Measurements from ENCODE around the gene NAV2.

- TF ChIP-seq EGR1 (IDR thresholded peaks at IDR 0.05; ENCODE audit: low read depth): no peak
- no peak for TF ChIP-seq CTCF (IDR thresholded peaks at IDR 0.05 in 2 of 3, conservative IDR thresholded peaks at IDR 0.05 in 1 of 3; ENCODE audit: borderline replicate concordance in 1 of 3, insufficient read depth in 1 of 3, low read depth in 2 of 3, low read length in 2 of 3)
- no peak for TF ChIP-seq REST (IDR thresholded peaks at IDR 0.05; ENCODE audit: low read depth)
- TF ChIP-seq CEBPB (IDR thresholded peaks at IDR 0.05; ENCODE audit: low read depth): no peak
- TF ChIP-seq EZH2 (IDR thresholded peaks at IDR 0.05): no peak
- TF ChIP-seq POLR2AphosphoS5 (IDR thresholded peaks at IDR 0.05; ENCODE audit: low read depth, low read length): no peak
- no peak for TF ChIP-seq POLR2A (IDR thresholded peaks at IDR 0.05; ENCODE audit: borderline replicate concordance, extremely low read depth, insufficient read depth, insufficient read length)
- no peak for TF ChIP-seq EZH2phosphoT487 (IDR thresholded peaks at IDR 0.05; ENCODE audit: borderline replicate concordance)
- no peak for TF ChIP-seq CBX3 (IDR thresholded peaks at IDR 0.05; ENCODE audit: low read depth)
- TF ChIP-seq RAD21 (IDR thresholded peaks at IDR 0.05; ENCODE audit: low read depth): no peak
- TF ChIP-seq SP1 (IDR thresholded peaks at IDR 0.05; ENCODE audit: low read depth): no peak
- no peak for TF ChIP-seq MAX (IDR thresholded peaks at IDR 0.05)
Observed at GRCh38 chr11:20099527-20099926, 386.9 kb downstream of the NAV2 start.

All from HCT116 (cell line).